Measurements from ENCODE around the gene GALNTL6.

- TF ChIP-seq CTCF (conservative IDR thresholded peaks at IDR 0.05) (peak; percentile 79), EZH2 (IDR thresholded peaks at IDR 0.05; ENCODE audit: low read depth) (no peak)
Observed at GRCh38 chr4:173013232-173013930, 1200.2 kb downstream of the GALNTL6 start.
